GM10266 (cell line): Measurements from ENCODE around the gene TRPM3.

Experiments used
- DNase-seq: peaks from one replicate; pipeline ENCODE4 v3.0.0; 2012; ENCODE audit errors: extremely low spot score
- TF ChIP-seq, protein P1 (sequence below): IDR thresholded peaks from 2 replicates; pipeline ENCODE4 v1.5.1; 2012; ENCODE audit warnings: mild to moderate bottlenecking, low read depth; ENCODE audit not compliant: control insufficient read depth, insufficient read depth; ENCODE audit errors: missing control alignments

Gene TRPM3

GRCh38 chr9:70563010-70563409, 558.4 kb downstream of the TRPM3 start:
- TF ChIP-seq, protein P1, sequence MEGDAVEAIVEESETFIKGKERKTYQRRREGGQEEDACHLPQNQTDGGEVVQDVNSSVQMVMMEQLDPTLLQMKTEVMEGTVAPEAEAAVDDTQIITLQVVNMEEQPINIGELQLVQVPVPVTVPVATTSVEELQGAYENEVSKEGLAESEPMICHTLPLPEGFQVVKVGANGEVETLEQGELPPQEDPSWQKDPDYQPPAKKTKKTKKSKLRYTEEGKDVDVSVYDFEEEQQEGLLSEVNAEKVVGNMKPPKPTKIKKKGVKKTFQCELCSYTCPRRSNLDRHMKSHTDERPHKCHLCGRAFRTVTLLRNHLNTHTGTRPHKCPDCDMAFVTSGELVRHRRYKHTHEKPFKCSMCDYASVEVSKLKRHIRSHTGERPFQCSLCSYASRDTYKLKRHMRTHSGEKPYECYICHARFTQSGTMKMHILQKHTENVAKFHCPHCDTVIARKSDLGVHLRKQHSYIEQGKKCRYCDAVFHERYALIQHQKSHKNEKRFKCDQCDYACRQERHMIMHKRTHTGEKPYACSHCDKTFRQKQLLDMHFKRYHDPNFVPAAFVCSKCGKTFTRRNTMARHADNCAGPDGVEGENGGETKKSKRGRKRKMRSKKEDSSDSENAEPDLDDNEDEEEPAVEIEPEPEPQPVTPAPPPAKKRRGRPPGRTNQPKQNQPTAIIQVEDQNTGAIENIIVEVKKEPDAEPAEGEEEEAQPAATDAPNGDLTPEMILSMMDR = no peak
- DNase-seq = no peak

DNA sequence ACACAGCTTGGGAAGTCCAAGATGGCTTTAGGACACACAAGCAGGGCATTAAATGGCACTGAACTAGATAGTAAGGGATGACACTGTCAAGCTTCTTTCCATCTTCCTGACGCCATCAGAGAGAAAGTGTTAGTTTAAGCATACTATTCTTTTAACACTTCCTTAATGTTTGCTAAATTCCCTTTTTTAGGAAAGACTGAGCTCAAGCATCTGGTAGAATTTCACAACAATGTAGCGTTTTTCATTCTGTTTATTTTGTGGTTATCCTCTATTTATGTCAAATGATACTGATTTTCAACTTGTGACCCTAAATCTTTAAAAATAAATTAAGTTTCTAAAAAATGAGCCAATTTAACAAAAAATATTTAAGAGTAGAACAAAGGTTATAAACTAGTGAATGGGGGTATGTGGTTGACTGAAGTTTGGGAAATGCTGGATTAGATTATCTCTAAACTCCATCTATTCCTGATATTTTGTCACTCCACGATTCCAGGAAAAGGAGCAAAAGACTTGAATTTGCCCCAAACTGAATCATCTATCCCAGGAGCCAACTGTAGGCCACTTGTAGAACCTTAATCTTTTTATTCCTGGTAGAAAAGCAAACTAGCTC, 559.5 kb downstream of the TRPM3 start:
- TF ChIP-seq, protein P1 = no peak

GRCh38 chr9:70561111-70561510, 560.3 kb downstream of the TRPM3 start:
- no peak for DNase-seq
- TF ChIP-seq, protein P1 = no peak

More for the DNA sequence above, 559.5 kb downstream of the TRPM3 start:
- DNase-seq = no peak

DNA sequence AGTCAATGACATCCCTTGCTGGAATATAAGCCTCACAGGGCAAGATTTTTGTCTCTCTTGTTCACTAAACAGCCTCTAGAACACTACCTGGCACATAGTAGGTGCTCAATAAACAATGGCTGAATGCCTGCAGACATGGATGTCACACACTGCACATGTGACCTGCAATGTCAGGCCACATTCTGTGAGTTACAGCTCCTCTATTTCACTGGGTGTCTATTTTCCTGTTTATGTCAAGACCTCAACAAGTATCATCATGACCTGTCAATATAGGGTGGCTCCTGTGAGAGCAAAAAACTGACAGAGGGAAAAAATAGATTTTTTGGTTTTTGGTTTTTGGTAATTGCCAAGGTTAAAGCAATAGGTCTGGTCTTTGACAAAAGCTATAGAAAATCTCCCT, 562.3 kb downstream of the TRPM3 start:
- DNase-seq = no peak
- TF ChIP-seq, protein P1 = no peak

DNA sequence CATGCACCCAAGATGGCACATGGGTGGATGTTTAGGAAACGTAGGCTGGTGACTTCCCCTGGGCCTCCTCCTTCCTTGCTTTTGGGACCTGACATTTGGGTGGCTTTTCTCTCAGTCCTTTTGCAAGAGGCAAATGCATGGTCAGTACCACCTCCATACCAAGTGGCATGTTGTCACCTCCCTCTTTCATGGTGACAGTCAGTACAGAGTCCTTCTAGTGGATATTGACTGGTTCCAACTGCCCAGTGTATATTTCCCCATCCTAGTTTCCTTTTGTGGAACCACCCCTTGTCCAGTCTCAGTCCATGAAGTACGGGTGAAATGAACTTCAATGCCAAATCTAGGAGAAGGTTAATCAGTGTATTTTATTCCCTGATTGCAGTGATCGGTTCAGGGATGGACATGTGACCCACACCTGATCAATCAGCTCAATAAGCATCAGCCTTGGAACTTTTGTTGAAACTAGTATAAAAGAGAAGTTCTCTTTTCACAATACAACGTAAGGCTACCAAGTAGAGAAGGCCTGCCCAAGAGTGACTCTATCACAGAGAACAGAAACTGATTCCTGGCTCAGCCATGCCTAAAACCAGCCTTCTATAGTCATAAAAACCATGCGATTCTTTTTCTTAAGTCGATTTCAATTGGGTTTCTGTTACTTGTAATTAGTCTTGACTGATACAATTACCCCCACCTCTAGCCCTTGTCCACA, 563.6 kb downstream of the TRPM3 start:
- DNase-seq = no peak
- TF ChIP-seq, protein P1 = no peak

- no peak for DNase-seq
- TF ChIP-seq, protein P1 = no peak
These were observed 564.6 kb downstream of the TRPM3 start for GRCh38 chr9:70556771-70557170.

GRCh38 chr9:70554881-70555280, 566.5 kb downstream of the TRPM3 start:
- TF ChIP-seq, protein P1 = no peak
- DNase-seq = no peak
